ENCODE data around the gene ZNF512B. TPM values are rescaled to one million over a fixed set of nuclear protein-coding genes. Genes with fewer than 3 reads are reported as not detected.
"Not testable (repeated sequence)": the region's sequence is repeated elsewhere in the genome, so short reads cannot be mapped to it uniquely, and the experiment has no call there.

ZNF512B gene
- total RNA-seq, 1 experiment from 2014 or later: 47.9 TPM

DNA sequence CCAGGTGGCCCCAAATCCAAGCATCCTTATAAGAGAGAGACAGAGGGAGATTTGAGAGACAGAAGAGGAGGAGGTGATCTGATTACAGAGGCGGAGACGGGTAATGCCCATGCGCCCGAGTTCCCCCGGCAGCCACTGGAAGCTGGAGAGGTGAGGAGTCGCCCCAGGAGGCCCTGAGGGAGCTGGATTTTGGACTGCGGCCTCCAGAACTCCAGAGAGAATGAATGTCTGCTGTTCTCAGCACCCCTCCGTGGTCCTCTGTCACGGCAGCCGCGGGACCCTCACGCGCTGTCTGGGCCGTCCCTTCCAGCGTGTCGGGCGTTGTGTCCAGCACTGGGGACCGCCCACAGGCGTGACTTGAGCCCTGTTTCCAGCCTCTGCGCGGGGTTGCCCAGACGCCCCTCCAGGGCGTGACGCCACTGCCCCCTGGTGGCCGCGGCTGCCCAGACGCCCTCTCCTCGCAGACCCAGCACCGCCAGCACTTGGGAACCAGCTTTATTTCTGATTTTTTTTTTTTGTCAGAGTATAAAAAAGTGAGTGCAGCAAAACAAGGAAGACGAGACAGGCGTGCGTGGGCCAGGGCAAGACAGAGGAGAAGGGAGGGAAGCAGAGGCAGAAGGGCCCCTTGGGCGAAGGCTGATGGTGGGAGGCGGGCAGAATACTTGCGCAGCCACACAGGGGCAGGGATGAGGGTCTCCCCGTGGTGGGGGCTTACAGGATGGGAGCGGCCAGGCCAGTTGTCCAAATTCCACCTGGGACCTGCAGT, 4.1 kb upstream of the ZNF512B start:
- CTCF ChIA-PET: interaction anchor here (0.6 to 2.8 kb wide), 28 partner anchors 12 to 967 kb away, joined by 3 to 42 read pairs (median 4); partner anchors contain the start of genes ARFRP1, PTK6, TCEA2 and TPD52L2
- Mint-ChIP-seq H3K4me3 (ENCODE audit: unreplicated experiment) (peak overlapping the region; percentile 63), H3K9me3 (ENCODE audit: unreplicated experiment) (no peaks in the 10 kb centered on the region), H3K27ac (ENCODE audit: unreplicated experiment) (peak overlapping the region; percentile 1), H3K36me3 (ENCODE audit: insufficient read depth, unreplicated experiment) (peaks cover 17% of the 10 kb centered on the region), H3K27me3 (ENCODE audit: insufficient read depth, unreplicated experiment) (peaks cover 3% of the 10 kb centered on the region), H3K4me1 (ENCODE audit: low read depth, unreplicated experiment) (peaks cover 22% of the 10 kb centered on the region)
- H3K27me3 ChIP-seq (replicated peaks; ENCODE audit: control insufficient read depth, insufficient read depth, low read length): no peaks in the 10 kb centered on the region
- POLR2A ChIA-PET: interaction anchor here (0.6 to 1.0 kb wide), 3 partner anchors 17 to 80 kb away, joined by 3 to 6 read pairs (median 5); partner anchors contain the start of gene UCKL1
- H3K9me3 ChIP-seq: no peaks in the 10 kb centered on the region
- intact Hi-C loops (cut with micrococcal nuclease; ENCODE audit: unreplicated experiment): loop anchor here (1.0 to 10.0 kb wide), 6 partner anchors 17 to 436 kb away; partner anchors contain the start of gene TPD52L2
- peak overlapping the region; percentile 38 for H3K4me3 ChIP-seq (ENCODE audit: low read depth, low read length)
- peaks cover 1% of the 10 kb centered on the region; the same call in 1 of the 2 replicates for H3K36me3 ChIP-seq (ENCODE audit: control insufficient read depth, insufficient read depth, low read length)
- H3K4me1 ChIP-seq: peaks cover 26% of the 10 kb centered on the region
- no TSS peak for BruUV-seq (replicated peaks)
- peak; percentile 92 to 98 for DNase-seq
- TF ChIP-seq, protein P1, sequence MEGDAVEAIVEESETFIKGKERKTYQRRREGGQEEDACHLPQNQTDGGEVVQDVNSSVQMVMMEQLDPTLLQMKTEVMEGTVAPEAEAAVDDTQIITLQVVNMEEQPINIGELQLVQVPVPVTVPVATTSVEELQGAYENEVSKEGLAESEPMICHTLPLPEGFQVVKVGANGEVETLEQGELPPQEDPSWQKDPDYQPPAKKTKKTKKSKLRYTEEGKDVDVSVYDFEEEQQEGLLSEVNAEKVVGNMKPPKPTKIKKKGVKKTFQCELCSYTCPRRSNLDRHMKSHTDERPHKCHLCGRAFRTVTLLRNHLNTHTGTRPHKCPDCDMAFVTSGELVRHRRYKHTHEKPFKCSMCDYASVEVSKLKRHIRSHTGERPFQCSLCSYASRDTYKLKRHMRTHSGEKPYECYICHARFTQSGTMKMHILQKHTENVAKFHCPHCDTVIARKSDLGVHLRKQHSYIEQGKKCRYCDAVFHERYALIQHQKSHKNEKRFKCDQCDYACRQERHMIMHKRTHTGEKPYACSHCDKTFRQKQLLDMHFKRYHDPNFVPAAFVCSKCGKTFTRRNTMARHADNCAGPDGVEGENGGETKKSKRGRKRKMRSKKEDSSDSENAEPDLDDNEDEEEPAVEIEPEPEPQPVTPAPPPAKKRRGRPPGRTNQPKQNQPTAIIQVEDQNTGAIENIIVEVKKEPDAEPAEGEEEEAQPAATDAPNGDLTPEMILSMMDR (IDR thresholded peaks at IDR 0.05; ENCODE audit: insufficient read depth in 1 of 2, low read depth in 1 of 2, low read length in 1 of 2, severe bottlenecking in 1 of 2, unreplicated experiment in 1 of 2): peak; percentile 100

DNA sequence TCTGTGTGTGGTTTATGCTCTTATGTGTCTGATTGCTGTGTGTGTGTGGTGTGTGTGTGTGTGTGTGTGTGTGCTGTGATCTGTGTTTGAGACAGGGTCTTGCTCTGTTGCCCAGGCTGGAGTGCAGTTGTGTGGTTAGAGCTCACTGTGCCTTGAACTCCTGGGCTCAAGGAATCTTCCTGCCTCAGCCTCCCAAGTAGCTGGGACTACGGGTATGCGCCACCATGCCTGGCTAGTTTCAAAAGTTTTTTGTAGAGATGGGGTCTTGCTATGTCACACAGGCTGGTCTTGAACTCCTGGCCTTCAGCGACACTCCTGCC, 3.4 kb upstream of the ZNF512B start:
- H3K27me3 ChIP-seq (replicated peaks; ENCODE audit: control insufficient read depth, insufficient read depth, low read length): no peaks in the 10 kb centered on the region
- Mint-ChIP-seq H3K4me3 (ENCODE audit: unreplicated experiment) (peak overlapping the region; percentile 63), H3K4me1 (ENCODE audit: low read depth, unreplicated experiment) (peaks cover 22% of the 10 kb centered on the region), H3K9me3 (ENCODE audit: unreplicated experiment) (no peaks in the 10 kb centered on the region), H3K27ac (ENCODE audit: unreplicated experiment) (peak overlapping the region; percentile 1), H3K36me3 (ENCODE audit: insufficient read depth, unreplicated experiment) (peaks cover 20% of the 10 kb centered on the region), H3K27me3 (ENCODE audit: insufficient read depth, unreplicated experiment) (peaks cover 3% of the 10 kb centered on the region)
- H3K9me3 ChIP-seq: no peaks in the 10 kb centered on the region
- TF ChIP-seq, protein P1 (IDR thresholded peaks at IDR 0.05; ENCODE audit: insufficient read depth in 1 of 2, low read depth in 1 of 2, low read length in 1 of 2, severe bottlenecking in 1 of 2, unreplicated experiment in 1 of 2): no peak
- no peak for DNase-seq
- no peak overlapping the region for H3K4me3 ChIP-seq (ENCODE audit: low read depth, low read length)
- H3K36me3 ChIP-seq (ENCODE audit: control insufficient read depth, insufficient read depth, low read length): peaks cover 3% of the 10 kb centered on the region
- CTCF ChIA-PET: interaction anchor here (0.6 to 2.8 kb wide), 13 partner anchors 11 to 966 kb away, joined by 3 to 42 read pairs (median 4); partner anchors contain the start of genes PTK6, TPD52L2 and UCKL1
- BruUV-seq (replicated peaks): no TSS peak
- peaks cover 28% of the 10 kb centered on the region for H3K4me1 ChIP-seq
- POLR2A ChIA-PET: interaction anchor here (1.0 kb wide), 1 partner anchor 16 kb away, joined by 6 read pairs; the partner anchor contains the start of gene UCKL1
- intact Hi-C loops (cut with micrococcal nuclease; ENCODE audit: unreplicated experiment): loop anchor here (1.0 to 10.0 kb wide), 3 partner anchors 64 to 188 kb away; partner anchors contain the start of gene TPD52L2

DNA sequence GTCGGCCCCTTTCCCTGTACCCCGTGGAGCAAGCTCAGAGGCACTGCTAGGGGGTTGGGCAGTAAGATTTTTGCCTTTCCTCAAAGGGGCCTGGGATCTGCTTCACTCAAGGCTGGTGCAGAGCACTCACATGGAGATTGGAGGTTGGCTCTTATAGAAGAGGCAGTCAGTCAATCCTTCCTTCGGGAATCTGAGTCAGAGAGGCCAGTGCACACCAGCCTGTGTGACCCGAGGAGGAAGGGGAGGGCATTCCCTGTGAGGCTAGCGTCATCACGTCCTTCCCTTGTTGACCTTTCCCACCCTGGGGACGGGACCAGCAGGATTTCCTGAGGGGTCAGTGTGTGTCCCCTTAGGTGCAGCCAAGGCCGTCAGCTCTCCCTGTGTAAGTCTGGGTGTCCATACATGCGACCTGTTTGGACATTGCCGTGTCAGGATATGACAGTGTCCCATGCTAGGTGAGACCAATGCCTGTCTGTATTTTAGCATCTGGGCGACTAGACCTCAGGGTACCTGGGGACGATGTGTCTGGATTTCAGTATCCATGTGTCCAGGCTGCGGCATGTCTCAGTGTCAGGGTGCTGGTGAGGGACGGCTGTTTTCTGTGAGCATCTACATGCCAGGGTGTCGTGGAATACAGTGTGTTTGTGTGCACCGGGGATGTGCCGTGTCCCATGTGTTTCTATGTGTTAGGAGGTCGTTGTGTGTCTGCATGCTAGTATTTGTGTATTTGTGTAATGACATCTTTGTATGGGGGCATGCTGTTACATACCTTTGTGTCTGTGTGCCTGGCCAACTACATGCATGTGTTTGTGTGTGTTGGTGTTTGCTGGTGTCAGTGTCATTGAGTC, 2.8 kb upstream of the ZNF512B start:
- ChIA-PET CTCF (interaction anchor here (1.1 to 1.8 kb wide), 2 partner anchors 78 to 107 kb away, joined by 3 to 14 read pairs; partner anchors contain the start of gene TPD52L2), POLR2A (no interaction called here)
- TF ChIP-seq, protein P1 (IDR thresholded peaks at IDR 0.05; ENCODE audit: insufficient read depth in 1 of 2, low read depth in 1 of 2, low read length in 1 of 2, severe bottlenecking in 1 of 2, unreplicated experiment in 1 of 2): no peak
- H3K4me3 ChIP-seq (ENCODE audit: low read depth, low read length): no peak overlapping the region
- peaks cover 26% of the 10 kb centered on the region for H3K36me3 Mint-ChIP-seq (ENCODE audit: insufficient read depth, unreplicated experiment)
- peaks cover 23% of the 10 kb centered on the region for H3K4me1 ChIP-seq
- H3K4me3 Mint-ChIP-seq (ENCODE audit: unreplicated experiment): peak overlapping the region; percentile 63
- no peak overlapping the region for H3K27ac Mint-ChIP-seq (ENCODE audit: unreplicated experiment)
- peaks cover 3% of the 10 kb centered on the region for H3K27me3 Mint-ChIP-seq (ENCODE audit: insufficient read depth, unreplicated experiment)
- peaks cover 18% of the 10 kb centered on the region for H3K4me1 Mint-ChIP-seq (ENCODE audit: low read depth, unreplicated experiment)
- H3K9me3 ChIP-seq: no peaks in the 10 kb centered on the region
- intact Hi-C loops (cut with micrococcal nuclease; ENCODE audit: unreplicated experiment): loop anchor here (1.0 to 10.0 kb wide), 3 partner anchors 63 to 188 kb away; partner anchors contain the start of gene TPD52L2
- H3K27me3 ChIP-seq (replicated peaks; ENCODE audit: control insufficient read depth, insufficient read depth, low read length): no peaks in the 10 kb centered on the region
- no TSS peak for BruUV-seq (replicated peaks)
- no peaks in the 10 kb centered on the region for H3K9me3 Mint-ChIP-seq (ENCODE audit: unreplicated experiment)
- H3K36me3 ChIP-seq (ENCODE audit: control insufficient read depth, insufficient read depth, low read length): peaks cover 8% of the 10 kb centered on the region
- DNase-seq: peak in 1 of 2 experiments; percentile 53

DNA sequence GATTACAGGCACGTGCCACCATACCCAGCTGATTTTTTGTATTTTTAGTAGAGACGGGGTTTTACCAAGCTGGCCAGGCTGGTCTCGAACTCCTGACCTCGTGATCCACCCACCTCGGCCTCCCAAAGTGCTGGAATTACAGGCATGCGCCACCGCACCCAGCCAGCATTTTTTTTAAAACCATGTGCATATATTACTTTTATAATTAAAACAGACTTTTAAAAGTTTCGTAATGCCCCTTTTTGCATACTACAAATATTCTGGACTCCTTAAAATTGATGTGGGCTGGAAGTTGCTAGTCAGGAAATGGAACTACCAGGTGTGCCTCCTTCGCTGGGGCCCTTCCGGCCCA, 2.2 kb upstream of the ZNF512B start:
- H3K4me3 ChIP-seq (ENCODE audit: low read depth, low read length); H3K27ac Mint-ChIP-seq (ENCODE audit: unreplicated experiment); H3K9me3 Mint-ChIP-seq (ENCODE audit: unreplicated experiment); H3K9me3 ChIP-seq; H3K4me3 Mint-ChIP-seq (ENCODE audit: unreplicated experiment); H3K36me3 ChIP-seq (ENCODE audit: control insufficient read depth, insufficient read depth, low read length); CTCF ChIA-PET; BruUV-seq (replicated peaks); H3K27me3 ChIP-seq (replicated peaks; ENCODE audit: control insufficient read depth, insufficient read depth, low read length); H3K27me3 Mint-ChIP-seq (ENCODE audit: insufficient read depth, unreplicated experiment); DNase-seq: not testable (repeated sequence)
- Mint-ChIP-seq H3K36me3 (ENCODE audit: insufficient read depth, unreplicated experiment) (peaks cover 29% of the 10 kb centered on the region), H3K4me1 (ENCODE audit: low read depth, unreplicated experiment) (peaks cover 16% of the 10 kb centered on the region)
- H3K4me1 ChIP-seq: peaks cover 21% of the 10 kb centered on the region
- intact Hi-C loops (cut with micrococcal nuclease; ENCODE audit: unreplicated experiment): loop anchor here (5.0 to 10.0 kb wide), 2 partner anchors 105 to 187 kb away; partner anchors contain the start of gene TPD52L2
- POLR2A ChIA-PET: interaction anchor here (0.7 kb wide), 1 partner anchor 16 kb away, joined by 9 read pairs; the partner anchor contains the start of gene UCKL1

All from Caco-2 (cell line).